ENCODE results near the gene TOP2A.
"Not testable (repeated sequence)": the region's sequence is repeated elsewhere in the genome, so short reads cannot be mapped to it uniquely, and the experiment has no call there.

TOP2A gene

GRCh38 chr17:40382251-40382650 is 35.4 kb downstream of the TOP2A start:
- Mint-ChIP-seq H3K4me1 (no peaks in the 10 kb centered on the region), H3K27ac (no peak overlapping the region), H3K27me3 (ENCODE audit: low read depth) (no peaks in the 10 kb centered on the region), H3K36me3 (ENCODE audit: low read depth) (no peaks in the 10 kb centered on the region), H3K4me3 (no peak overlapping the region), H3K9me3 (no peaks in the 10 kb centered on the region)
- TF ChIP-seq CTCF (IDR thresholded peaks at IDR 0.05; ENCODE audit: unreplicated experiment in 3 of 3) = no peak

GRCh38 chr17:40378966-40379365 is 38.7 kb downstream of the TOP2A start:
- Mint-ChIP-seq H3K4me1 (no peaks in the 10 kb centered on the region), H3K36me3 (ENCODE audit: low read depth) (no peaks in the 10 kb centered on the region), H3K27ac (no peak overlapping the region), H3K27me3 (ENCODE audit: low read depth) (no peaks in the 10 kb centered on the region), H3K4me3 (no peak overlapping the region), H3K9me3 (no peaks in the 10 kb centered on the region)
- no peak for TF ChIP-seq CTCF (IDR thresholded peaks at IDR 0.05; ENCODE audit: unreplicated experiment in 3 of 3)

GRCh38 chr17:40377832-40378231 is 39.9 kb downstream of the TOP2A start:
- Mint-ChIP-seq H3K27me3 (ENCODE audit: low read depth) (no peaks in the 10 kb centered on the region), H3K9me3 (no peaks in the 10 kb centered on the region), H3K27ac (no peak overlapping the region), H3K4me3 (no peak overlapping the region), H3K4me1 (no peaks in the 10 kb centered on the region), H3K36me3 (ENCODE audit: low read depth) (no peaks in the 10 kb centered on the region)
- TF ChIP-seq CTCF (IDR thresholded peaks at IDR 0.05; ENCODE audit: unreplicated experiment in 3 of 3) = no peak

GRCh38 chr17:40376541-40376940 is 41.2 kb downstream of the TOP2A start:
- H3K36me3 Mint-ChIP-seq (ENCODE audit: low read depth); H3K27ac Mint-ChIP-seq; H3K4me1 Mint-ChIP-seq; H3K4me3 Mint-ChIP-seq; H3K9me3 Mint-ChIP-seq; H3K27me3 Mint-ChIP-seq (ENCODE audit: low read depth): not testable (repeated sequence)

GRCh38 chr17:40375786-40376185 is 41.9 kb downstream of the TOP2A start:
- H3K4me1 Mint-ChIP-seq; H3K27me3 Mint-ChIP-seq (ENCODE audit: low read depth); H3K9me3 Mint-ChIP-seq; H3K4me3 Mint-ChIP-seq; H3K36me3 Mint-ChIP-seq (ENCODE audit: low read depth); H3K27ac Mint-ChIP-seq: not testable (repeated sequence)

- no peak for TF ChIP-seq CTCF (IDR thresholded peaks at IDR 0.05; ENCODE audit: unreplicated experiment in 3 of 3)
- Mint-ChIP-seq H3K9me3 (no peaks in the 10 kb centered on the region), H3K27ac (no peak overlapping the region), H3K36me3 (ENCODE audit: low read depth) (no peaks in the 10 kb centered on the region), H3K4me1 (no peaks in the 10 kb centered on the region), H3K27me3 (ENCODE audit: low read depth) (peaks cover 3% of the 10 kb centered on the region), H3K4me3 (peak overlapping the region in 1 of 3 experiments; percentile 16)
Observed at GRCh38 chr17:40374821-40375498, 42.7 kb downstream of the TOP2A start.

GRCh38 chr17:40373999-40374398 is 43.7 kb downstream of the TOP2A start:
- Mint-ChIP-seq H3K27me3 (ENCODE audit: low read depth) (peaks cover 7% of the 10 kb centered on the region), H3K4me3 (no peak overlapping the region), H3K36me3 (ENCODE audit: low read depth) (no peaks in the 10 kb centered on the region), H3K4me1 (no peaks in the 10 kb centered on the region), H3K27ac (no peak overlapping the region), H3K9me3 (no peaks in the 10 kb centered on the region)
- TF ChIP-seq CTCF (IDR thresholded peaks at IDR 0.05; ENCODE audit: unreplicated experiment in 3 of 3) = no peak
